Measurements from ENCODE around the gene MGMT. TPM values are rescaled to one million over a fixed set of nuclear protein-coding genes. Genes with fewer than 3 reads are reported as not detected.

The MGMT gene
- total RNA-seq, 2 donors from 2014 or later, result 41.1 to 50.4 TPM

GRCh38 chr10:129541748-129542487 is 74.9 kb downstream of the MGMT start:
- Histone ChIP-seq H3K4me1 (replicated peaks) (no peaks in the 10 kb centered on the region), H3K4me3 (no peak overlapping the region), H3K9me3 (no peaks in the 10 kb centered on the region), H3K27me3 (replicated peaks; ENCODE audit: insufficient read depth) (no peaks in the 10 kb centered on the region), H3K27ac (no peak overlapping the region), H3K36me3 (no peaks in the 10 kb centered on the region)
- DNase-seq (ENCODE audit: low spot score), result no peak
- intact Hi-C loops (cut with DNase I), result no loop called here
- TF ChIP-seq POLR2AphosphoS5 (IDR thresholded peaks at IDR 0.05) (no peak), CTCF (IDR thresholded peaks at IDR 0.05) (no peak), POLR2A (IDR thresholded peaks at IDR 0.05) (no peak)
- 97% methylated on average over 21 of the region's 21 CpGs for WGBS

- Histone ChIP-seq H3K9me3 (no peaks in the 10 kb centered on the region), H3K4me1 (replicated peaks) (no peaks in the 10 kb centered on the region), H3K36me3 (no peaks in the 10 kb centered on the region), H3K27me3 (replicated peaks; ENCODE audit: insufficient read depth) (no peaks in the 10 kb centered on the region), H3K27ac (no peak overlapping the region), H3K4me3 (no peak overlapping the region)
- TF ChIP-seq POLR2AphosphoS5 (IDR thresholded peaks at IDR 0.05) (no peak), CTCF (IDR thresholded peaks at IDR 0.05) (no peak), POLR2A (IDR thresholded peaks at IDR 0.05) (no peak)
- no peak for DNase-seq (ENCODE audit: low spot score)
- intact Hi-C loops (cut with DNase I), result no loop called here
- 92% methylated on average over 10 of the region's 10 CpGs for WGBS
These were observed 75.5 kb downstream of the MGMT start for GRCh38 chr10:129542589-129542988.

- WGBS, result 94% methylated on average over 23 of the region's 23 CpGs
- H3K27ac ChIP-seq, result no peak overlapping the region
These were observed 77.5 kb downstream of the MGMT start for GRCh38 chr10:129544205-129545202.

GRCh38 chr10:129545261-129545660 is 78.2 kb downstream of the MGMT start:
- 97% methylated on average over 8 of the region's 8 CpGs for WGBS
- DNase-seq (ENCODE audit: low spot score), result no peak
- TF ChIP-seq CTCF (IDR thresholded peaks at IDR 0.05), result no peak
- TF ChIP-seq POLR2AphosphoS5 (IDR thresholded peaks at IDR 0.05), result no peak

More at GRCh38 chr10:129544205-129545202, 77.5 kb downstream of the MGMT start:
- Histone ChIP-seq H3K4me3 (no peak overlapping the region), H3K9me3 (no peaks in the 10 kb centered on the region), H3K4me1 (replicated peaks) (no peaks in the 10 kb centered on the region), H3K36me3 (no peaks in the 10 kb centered on the region), H3K27me3 (replicated peaks; ENCODE audit: insufficient read depth) (no peaks in the 10 kb centered on the region)
- no peak for TF ChIP-seq CTCF (IDR thresholded peaks at IDR 0.05)
- TF ChIP-seq POLR2A (IDR thresholded peaks at IDR 0.05), result no peak
- TF ChIP-seq POLR2AphosphoS5 (IDR thresholded peaks at IDR 0.05), result no peak
- no peak for DNase-seq (ENCODE audit: low spot score)
- intact Hi-C loops (cut with DNase I), result no loop called here

More at GRCh38 chr10:129545261-129545660, 78.2 kb downstream of the MGMT start:
- no peak overlapping the region for H3K4me3 ChIP-seq
- no peaks in the 10 kb centered on the region for H3K9me3 ChIP-seq
- intact Hi-C loops (cut with DNase I), result no loop called here
- no peaks in the 10 kb centered on the region for H3K27me3 ChIP-seq (replicated peaks; ENCODE audit: insufficient read depth)
- H3K36me3 ChIP-seq, result no peaks in the 10 kb centered on the region
- H3K4me1 ChIP-seq (replicated peaks), result no peaks in the 10 kb centered on the region
- H3K27ac ChIP-seq, result no peak overlapping the region
